ENCODE results near the gene SPOPL.

Gene SPOPL

GRCh38 chr2:138609446-138609845 lies 107.9 kb downstream of the SPOPL start:
- no peak for DNase-seq (ENCODE audit: low read depth in 1 of 2, low spot score in 1 of 2)
- Histone ChIP-seq H3K27me3 (ENCODE audit: insufficient read depth, poor library complexity, severe bottlenecking) (no peaks in the 10 kb centered on the region), H3K4me3 (replicated peaks; ENCODE audit: insufficient read depth, low read length) (no peak overlapping the region), H3K27ac (replicated peaks) (no peak overlapping the region)
- TF ChIP-seq CTCF (IDR thresholded peaks at IDR 0.05; ENCODE audit: insufficient read depth, low read length) (no peak), GABPA (IDR thresholded peaks at IDR 0.05; ENCODE audit: low read depth) (no peak), POLR2AphosphoS5 (IDR thresholded peaks at IDR 0.05; ENCODE audit: low read depth) (no peak), SPI1 (IDR thresholded peaks at IDR 0.05; ENCODE audit: borderline replicate concordance, low read depth) (no peak), REST (IDR thresholded peaks at IDR 0.05; ENCODE audit: insufficient replicate concordance, low read depth) (no peak)

- Histone ChIP-seq H3K27ac (replicated peaks) (no peak overlapping the region), H3K4me3 (replicated peaks; ENCODE audit: insufficient read depth, low read length) (no peak overlapping the region), H3K27me3 (ENCODE audit: insufficient read depth, poor library complexity, severe bottlenecking) (no peaks in the 10 kb centered on the region)
- DNase-seq (ENCODE audit: low read depth in 1 of 2, low spot score in 1 of 2), result no peak
- no peak for TF ChIP-seq REST (IDR thresholded peaks at IDR 0.05; ENCODE audit: insufficient replicate concordance, low read depth)
- TF ChIP-seq POLR2AphosphoS5 (IDR thresholded peaks at IDR 0.05; ENCODE audit: low read depth), result no peak
- no peak for TF ChIP-seq GABPA (IDR thresholded peaks at IDR 0.05; ENCODE audit: low read depth)
Measured at GRCh38 chr2:138610201-138610953, 108.8 kb downstream of the SPOPL start.

- no peak for DNase-seq (ENCODE audit: low read depth in 1 of 2, low spot score in 1 of 2)
- H3K4me3 ChIP-seq (replicated peaks; ENCODE audit: insufficient read depth, low read length), result no peak overlapping the region
- H3K27ac ChIP-seq (replicated peaks), result no peak overlapping the region
- H3K27me3 ChIP-seq (ENCODE audit: insufficient read depth, poor library complexity, severe bottlenecking), result peaks cover 2% of the 10 kb centered on the region
- no peak for TF ChIP-seq POLR2AphosphoS5 (IDR thresholded peaks at IDR 0.05; ENCODE audit: low read depth)
- no peak for TF ChIP-seq GABPA (IDR thresholded peaks at IDR 0.05; ENCODE audit: low read depth)
- no peak for TF ChIP-seq REST (IDR thresholded peaks at IDR 0.05; ENCODE audit: insufficient replicate concordance, low read depth)
- TF ChIP-seq SPI1 (IDR thresholded peaks at IDR 0.05; ENCODE audit: borderline replicate concordance, low read depth), result no peak
- no peak for TF ChIP-seq CTCF (IDR thresholded peaks at IDR 0.05; ENCODE audit: insufficient read depth, low read length)
Measured at GRCh38 chr2:138615257-138615656, 113.7 kb downstream of the SPOPL start.
